Measurements from ENCODE around the gene P2RY14. TPM values are rescaled to one million over a fixed set of nuclear protein-coding genes. Genes with fewer than 3 reads are reported as not detected.

The P2RY14 gene
- total and polyA plus RNA-seq, 4 donors, result 2.1 to 11.0 (median 2.5) TPM

DNA sequence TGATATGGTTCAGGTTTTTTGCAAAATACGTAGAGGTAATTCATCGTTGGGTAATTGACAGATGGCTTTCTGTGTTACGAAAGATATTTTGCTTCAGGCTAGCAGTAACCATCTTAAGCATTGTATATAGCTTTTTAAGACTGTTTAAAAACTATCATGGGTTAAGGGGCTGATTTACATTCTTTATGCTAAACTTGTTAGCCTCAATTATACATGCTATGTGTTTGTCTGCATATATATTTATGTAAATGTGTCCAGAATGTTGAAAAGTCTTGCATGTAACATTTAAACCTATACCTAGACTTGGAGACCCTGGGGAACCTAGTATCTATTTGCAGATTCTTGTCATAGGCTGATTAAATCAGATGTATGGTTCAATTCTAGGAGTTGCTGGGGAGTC lies 11.1 kb upstream of the P2RY14 start:
- WGBS, 2 donors, result 34 to 36% methylated on average over 3 of the region's 3 CpGs
- no peak for ATAC-seq (ENCODE audit: insufficient read depth, low FRiP score)
- no peak for DNase-seq
- Histone ChIP-seq H3K9ac (ENCODE audit: insufficient read depth in 1 of 2, low read length in 2 of 2) (no peak overlapping the region), H3K4me3 (no peak overlapping the region), H3K27me3 (ENCODE audit: control insufficient read depth in 3 of 3, insufficient read depth in 3 of 3, low read length in 2 of 3) (no peaks in the 10 kb centered on the region), H3K9me3 (ENCODE audit: control insufficient read depth in 4 of 4, insufficient read depth in 3 of 4, low read length in 3 of 4) (no peaks in the 10 kb centered on the region), H3K27ac (ENCODE audit: low read depth in 1 of 2, low read length in 1 of 2) (no peak overlapping the region), H3K4me1 (ENCODE audit: control insufficient read depth in 5 of 5, insufficient read depth in 5 of 5, low read length in 5 of 5) (peaks cover 0 to 1% (median 0%) of the 10 kb centered on the region in 5 donors), H3K36me3 (ENCODE audit: control insufficient read depth in 4 of 4, insufficient read depth in 4 of 4, low read length in 4 of 4) (no peaks in the 10 kb centered on the region)
- TF ChIP-seq, protein P1, sequence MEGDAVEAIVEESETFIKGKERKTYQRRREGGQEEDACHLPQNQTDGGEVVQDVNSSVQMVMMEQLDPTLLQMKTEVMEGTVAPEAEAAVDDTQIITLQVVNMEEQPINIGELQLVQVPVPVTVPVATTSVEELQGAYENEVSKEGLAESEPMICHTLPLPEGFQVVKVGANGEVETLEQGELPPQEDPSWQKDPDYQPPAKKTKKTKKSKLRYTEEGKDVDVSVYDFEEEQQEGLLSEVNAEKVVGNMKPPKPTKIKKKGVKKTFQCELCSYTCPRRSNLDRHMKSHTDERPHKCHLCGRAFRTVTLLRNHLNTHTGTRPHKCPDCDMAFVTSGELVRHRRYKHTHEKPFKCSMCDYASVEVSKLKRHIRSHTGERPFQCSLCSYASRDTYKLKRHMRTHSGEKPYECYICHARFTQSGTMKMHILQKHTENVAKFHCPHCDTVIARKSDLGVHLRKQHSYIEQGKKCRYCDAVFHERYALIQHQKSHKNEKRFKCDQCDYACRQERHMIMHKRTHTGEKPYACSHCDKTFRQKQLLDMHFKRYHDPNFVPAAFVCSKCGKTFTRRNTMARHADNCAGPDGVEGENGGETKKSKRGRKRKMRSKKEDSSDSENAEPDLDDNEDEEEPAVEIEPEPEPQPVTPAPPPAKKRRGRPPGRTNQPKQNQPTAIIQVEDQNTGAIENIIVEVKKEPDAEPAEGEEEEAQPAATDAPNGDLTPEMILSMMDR (IDR thresholded peaks at IDR 0.05; ENCODE audit: control extremely low read depth, extremely low read depth), result no peak

DNA sequence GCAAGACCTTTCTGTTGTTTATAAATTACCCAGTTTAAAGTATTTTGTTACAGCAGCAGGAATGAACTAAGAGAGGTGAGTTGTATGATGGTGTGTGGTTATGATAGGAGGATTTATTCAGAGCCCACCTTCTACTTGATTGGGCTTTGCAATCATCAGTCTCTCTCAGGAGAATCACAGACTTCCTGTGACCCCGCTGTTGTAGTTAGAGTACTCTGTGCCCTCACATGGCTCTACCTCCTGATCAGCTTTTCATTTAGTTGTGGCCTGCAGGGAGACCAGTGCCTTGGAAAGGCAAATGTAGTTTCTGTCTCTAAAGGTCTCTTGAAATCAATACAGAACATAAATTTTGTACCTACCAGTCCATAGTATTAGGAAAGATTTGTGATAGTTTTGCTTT lies 7.6 kb upstream of the P2RY14 start:
- 76 to 78% methylated on average over 1 of the region's 1 CpG for WGBS, 2 donors

DNA sequence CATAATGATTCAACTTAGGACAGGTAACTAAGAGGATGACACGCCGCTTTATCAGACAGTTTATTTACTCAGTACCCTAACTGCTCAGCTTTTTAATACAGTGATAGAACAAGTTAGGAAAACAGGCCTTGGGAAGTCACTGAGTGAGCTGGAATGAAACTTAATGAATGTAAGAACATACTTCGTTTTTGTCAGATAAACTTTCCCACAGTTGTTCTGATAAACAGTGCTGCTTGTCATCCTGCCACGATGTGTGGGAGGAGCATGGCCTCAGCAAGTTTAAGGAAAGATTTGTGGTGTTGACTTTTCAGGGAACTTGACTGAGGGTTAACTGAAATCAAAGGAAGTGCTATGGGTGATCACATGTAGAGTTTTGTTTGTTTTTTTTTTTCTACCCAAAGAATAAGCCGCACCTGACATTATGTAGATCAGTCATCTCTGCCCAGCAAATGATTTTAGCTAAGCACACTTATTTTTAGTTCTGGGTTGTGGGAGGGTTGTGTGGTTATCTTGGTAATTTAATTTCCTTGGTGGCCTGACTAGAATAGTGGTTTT lies 5.6 kb upstream of the P2RY14 start:
- WGBS, 2 donors, result 29 to 31% methylated on average over 5 of the region's 5 CpGs
- DNase-seq, result peak in 1 of 3 donors; percentile 53

More for the DNA sequence above, 7.6 kb upstream of the P2RY14 start:
- ATAC-seq (ENCODE audit: insufficient read depth, low FRiP score) (no peak), DNase-seq (no peak)
- H3K4me1 ChIP-seq (ENCODE audit: control insufficient read depth in 5 of 5, insufficient read depth in 5 of 5, low read length in 5 of 5), result peaks cover 0 to 7% (median 0%) of the 10 kb centered on the region in 5 donors
- no peak overlapping the region for H3K4me3 ChIP-seq
- no peaks in the 10 kb centered on the region for H3K36me3 ChIP-seq (ENCODE audit: control insufficient read depth in 4 of 4, insufficient read depth in 4 of 4, low read length in 4 of 4)
- no peak overlapping the region for H3K9ac ChIP-seq (ENCODE audit: insufficient read depth in 1 of 2, low read length in 2 of 2)
- no peaks in the 10 kb centered on the region for H3K9me3 ChIP-seq (ENCODE audit: control insufficient read depth in 4 of 4, insufficient read depth in 3 of 4, low read length in 3 of 4)
- H3K27ac ChIP-seq (ENCODE audit: low read depth in 1 of 2, low read length in 1 of 2), result no peak overlapping the region
- H3K27me3 ChIP-seq (ENCODE audit: control insufficient read depth in 3 of 3, insufficient read depth in 3 of 3, low read length in 2 of 3), result no peaks in the 10 kb centered on the region
- TF ChIP-seq, protein P1 (IDR thresholded peaks at IDR 0.05; ENCODE audit: control extremely low read depth, extremely low read depth), result no peak

More for the DNA sequence above, 5.6 kb upstream of the P2RY14 start:
- H3K36me3 ChIP-seq (ENCODE audit: control insufficient read depth in 4 of 4, insufficient read depth in 4 of 4, low read length in 4 of 4), result no peaks in the 10 kb centered on the region
- no peak overlapping the region for H3K9ac ChIP-seq (ENCODE audit: insufficient read depth in 1 of 2, low read length in 2 of 2)
- no peaks in the 10 kb centered on the region for H3K9me3 ChIP-seq (ENCODE audit: control insufficient read depth in 4 of 4, insufficient read depth in 3 of 4, low read length in 3 of 4)
- H3K4me3 ChIP-seq, result no peak overlapping the region
- no peak overlapping the region for H3K27ac ChIP-seq (ENCODE audit: low read depth in 1 of 2, low read length in 1 of 2)
- peaks cover 0 to 7% (median 0%) of the 10 kb centered on the region in 5 donors for H3K4me1 ChIP-seq (ENCODE audit: control insufficient read depth in 5 of 5, insufficient read depth in 5 of 5, low read length in 5 of 5)
- ATAC-seq (ENCODE audit: insufficient read depth, low FRiP score), result no peak
- H3K27me3 ChIP-seq (ENCODE audit: control insufficient read depth in 3 of 3, insufficient read depth in 3 of 3, low read length in 2 of 3), result no peaks in the 10 kb centered on the region
- TF ChIP-seq, protein P1 (IDR thresholded peaks at IDR 0.05; ENCODE audit: control extremely low read depth, extremely low read depth), result no peak
